ENCODE results near the gene ZNF445. TPM values are rescaled to one million over a fixed set of nuclear protein-coding genes. Genes with fewer than 3 reads are reported as not detected.
"Not testable (repeated sequence)": the region's sequence is repeated elsewhere in the genome, so short reads cannot be mapped to it uniquely, and the experiment has no call there.

ZNF445 gene
- total RNA-seq, 2 experiments from 2014 or later, result 25.6 to 26.7 TPM

DNA sequence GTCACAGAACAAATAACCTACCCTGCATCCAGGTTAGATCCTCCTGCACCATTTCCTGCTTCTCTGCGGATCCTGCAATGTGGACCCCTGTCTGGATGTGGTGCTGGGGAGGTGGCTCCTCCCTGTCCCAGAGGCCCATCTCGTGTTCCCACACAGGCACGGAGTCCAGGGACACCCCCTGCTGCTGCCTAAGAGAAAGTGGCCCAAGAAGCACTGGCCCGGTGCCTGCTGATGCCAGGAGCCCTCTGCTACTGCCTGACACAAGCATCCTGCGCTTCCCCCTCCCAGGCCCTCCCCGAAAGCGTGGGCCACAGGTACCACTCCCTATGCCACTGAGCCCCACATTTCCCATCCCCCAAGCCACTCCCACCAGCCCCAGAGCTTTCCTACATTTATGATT, 48.6 kb downstream of the ZNF445 start:
- Mint-ChIP-seq H3K4me1 (ENCODE audit: low read depth) (no peaks in the 10 kb centered on the region), H3K36me3 (ENCODE audit: low read depth) (no peaks in the 10 kb centered on the region), H3K9me3 (ENCODE audit: insufficient read depth) (no peaks in the 10 kb centered on the region), H3K27me3 (ENCODE audit: low read depth) (peaks cover 2% of the 10 kb centered on the region), H3K4me3 (no peak overlapping the region), H3K27ac (no peak overlapping the region)
- no peak for DNase-seq
- ChIA-PET POLR2A (no interaction called here), CTCF (no interaction called here)
- ATAC-seq, result no peak

- ATAC-seq (no peak), DNase-seq (no peak)
- Mint-ChIP-seq H3K4me3 (no peak overlapping the region), H3K4me1 (ENCODE audit: low read depth) (no peaks in the 10 kb centered on the region), H3K27ac (no peak overlapping the region), H3K27me3 (ENCODE audit: low read depth) (peaks cover 4% of the 10 kb centered on the region), H3K9me3 (ENCODE audit: insufficient read depth) (no peaks in the 10 kb centered on the region), H3K36me3 (ENCODE audit: low read depth) (no peaks in the 10 kb centered on the region)
- CTCF ChIA-PET, result no interaction called here
- POLR2A ChIA-PET, result no interaction called here
Observed at GRCh38 chr3:44427683-44428082, 49.8 kb downstream of the ZNF445 start.

DNA sequence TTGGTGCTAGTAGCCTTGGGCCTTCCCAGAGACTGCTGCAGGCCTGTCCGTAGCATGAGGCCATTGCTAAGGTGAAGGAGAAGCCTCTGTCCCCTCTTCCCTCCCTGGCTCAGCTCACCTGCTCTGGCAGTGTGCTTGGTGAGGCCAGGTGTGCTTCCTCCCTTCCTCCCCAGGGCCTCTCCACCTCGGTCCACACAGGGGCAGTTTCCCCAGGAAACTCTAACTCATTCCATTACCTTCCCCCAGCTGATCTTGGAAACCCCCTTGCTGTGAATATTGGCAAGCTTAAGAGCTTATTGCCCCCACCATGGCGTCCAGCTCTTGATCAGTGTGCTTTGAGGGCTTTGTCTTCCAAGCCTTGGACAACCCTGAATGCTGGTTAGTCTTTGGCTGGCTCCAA, 52.7 kb downstream of the ZNF445 start:
- no peaks in the 10 kb centered on the region for H3K36me3 Mint-ChIP-seq (ENCODE audit: low read depth)
- DNase-seq (no peak), ATAC-seq (no peak)
- POLR2A ChIA-PET, result no interaction called here
- CTCF ChIA-PET, result no interaction called here
- no peak overlapping the region for H3K27ac Mint-ChIP-seq
- no peaks in the 10 kb centered on the region for H3K4me1 Mint-ChIP-seq (ENCODE audit: low read depth)
- no peaks in the 10 kb centered on the region for H3K9me3 Mint-ChIP-seq (ENCODE audit: insufficient read depth)
- H3K4me3 Mint-ChIP-seq, result no peak overlapping the region
- H3K27me3 Mint-ChIP-seq (ENCODE audit: low read depth), result peaks cover 4% of the 10 kb centered on the region

- POLR2A ChIA-PET, result no interaction called here
- H3K9me3 Mint-ChIP-seq (ENCODE audit: insufficient read depth), result no peaks in the 10 kb centered on the region
- H3K27me3 Mint-ChIP-seq (ENCODE audit: low read depth), result peaks cover 2% of the 10 kb centered on the region
- H3K27ac Mint-ChIP-seq, result no peak overlapping the region
- no peak for DNase-seq
- CTCF ChIA-PET, result no interaction called here
- H3K4me3 Mint-ChIP-seq, result no peak overlapping the region
- no peaks in the 10 kb centered on the region for H3K36me3 Mint-ChIP-seq (ENCODE audit: low read depth)
- H3K4me1 Mint-ChIP-seq (ENCODE audit: low read depth), result no peaks in the 10 kb centered on the region
- no peak for ATAC-seq
Observed at GRCh38 chr3:44421280-44421679, 56.2 kb downstream of the ZNF445 start.

- no peaks in the 10 kb centered on the region for H3K36me3 Mint-ChIP-seq (ENCODE audit: low read depth)
Observed at GRCh38 chr3:44420676-44421075, 56.8 kb downstream of the ZNF445 start.

GRCh38 chr3:44419923-44420650, 57.4 kb downstream of the ZNF445 start:
- ChIA-PET CTCF (no interaction called here), POLR2A (no interaction called here)
- Mint-ChIP-seq H3K4me3 (no peak overlapping the region), H3K36me3 (ENCODE audit: low read depth) (no peaks in the 10 kb centered on the region), H3K27ac (no peak overlapping the region), H3K9me3 (ENCODE audit: insufficient read depth) (no peaks in the 10 kb centered on the region), H3K4me1 (ENCODE audit: low read depth) (no peaks in the 10 kb centered on the region), H3K27me3 (ENCODE audit: low read depth) (peaks cover 2% of the 10 kb centered on the region)
- ATAC-seq, result no peak
- no peak for DNase-seq

More at GRCh38 chr3:44420676-44421075, 56.8 kb downstream of the ZNF445 start:
- ChIA-PET CTCF (no interaction called here), POLR2A (no interaction called here)
- H3K27ac Mint-ChIP-seq, result no peak overlapping the region
- DNase-seq (no peak), ATAC-seq (no peak)
- no peak overlapping the region for H3K4me3 Mint-ChIP-seq
- peaks cover 2% of the 10 kb centered on the region for H3K27me3 Mint-ChIP-seq (ENCODE audit: low read depth)
- H3K9me3 Mint-ChIP-seq (ENCODE audit: insufficient read depth), result no peaks in the 10 kb centered on the region
- H3K4me1 Mint-ChIP-seq (ENCODE audit: low read depth), result no peaks in the 10 kb centered on the region

- Mint-ChIP-seq H3K4me1 (ENCODE audit: low read depth) (no peaks in the 10 kb centered on the region), H3K27ac (no peak overlapping the region), H3K4me3 (no peak overlapping the region), H3K27me3 (ENCODE audit: low read depth) (peaks cover 2% of the 10 kb centered on the region), H3K36me3 (ENCODE audit: low read depth) (no peaks in the 10 kb centered on the region), H3K9me3 (ENCODE audit: insufficient read depth) (no peaks in the 10 kb centered on the region)
- ChIA-PET POLR2A (no interaction called here), CTCF (no interaction called here)
- ATAC-seq (no peak), DNase-seq (no peak)
Observed at GRCh38 chr3:44419116-44419922, 58.2 kb downstream of the ZNF445 start.

GRCh38 chr3:44418549-44418948, 58.9 kb downstream of the ZNF445 start:
- ChIA-PET POLR2A (interaction anchor here (1.2 kb wide), 1 partner anchor 81 kb away, joined by 3 read pairs; no protein-coding TSS in a partner anchor), CTCF (no interaction called here)
- H3K4me1 Mint-ChIP-seq (ENCODE audit: low read depth), result no peaks in the 10 kb centered on the region
- H3K36me3 Mint-ChIP-seq (ENCODE audit: low read depth), result no peaks in the 10 kb centered on the region
- no peak overlapping the region for H3K27ac Mint-ChIP-seq
- H3K9me3 Mint-ChIP-seq (ENCODE audit: insufficient read depth), result no peaks in the 10 kb centered on the region
- no peak overlapping the region for H3K4me3 Mint-ChIP-seq
- DNase-seq (no peak), ATAC-seq (no peak)
- peaks cover 2% of the 10 kb centered on the region for H3K27me3 Mint-ChIP-seq (ENCODE audit: low read depth)

DNA sequence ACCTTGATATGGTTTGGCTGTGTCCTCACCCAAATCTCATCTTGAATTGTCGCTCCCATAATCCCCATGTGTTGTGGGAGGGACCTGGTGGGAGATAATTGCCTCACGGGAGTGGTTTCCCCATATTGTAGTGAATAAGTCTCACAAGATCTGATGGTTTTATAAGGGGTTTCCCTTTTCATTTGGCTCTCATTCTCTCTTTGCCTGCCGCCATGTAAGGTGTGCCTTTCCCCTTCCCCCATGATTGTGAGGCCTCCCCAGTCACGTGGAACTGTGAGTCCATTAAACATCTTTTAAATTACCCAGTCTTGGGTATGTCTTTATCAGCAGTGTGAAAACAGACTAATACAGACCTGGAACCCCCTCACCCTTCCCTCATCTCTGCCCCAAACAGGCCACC, 59.4 kb downstream of the ZNF445 start:
- H3K4me1 Mint-ChIP-seq (ENCODE audit: low read depth); DNase-seq; ATAC-seq; CTCF ChIA-PET; H3K27ac Mint-ChIP-seq; H3K4me3 Mint-ChIP-seq; H3K27me3 Mint-ChIP-seq (ENCODE audit: low read depth); H3K36me3 Mint-ChIP-seq (ENCODE audit: low read depth); H3K9me3 Mint-ChIP-seq (ENCODE audit: insufficient read depth): not testable (repeated sequence)
- POLR2A ChIA-PET, result interaction anchor here (1.2 kb wide), 1 partner anchor 80 kb away, joined by 3 read pairs; no protein-coding TSS in a partner anchor

- Mint-ChIP-seq H3K9me3 (ENCODE audit: insufficient read depth) (no peaks in the 10 kb centered on the region), H3K4me3 (no peak overlapping the region), H3K27ac (no peak overlapping the region), H3K36me3 (ENCODE audit: low read depth) (no peaks in the 10 kb centered on the region), H3K27me3 (ENCODE audit: low read depth) (no peaks in the 10 kb centered on the region), H3K4me1 (ENCODE audit: low read depth) (no peaks in the 10 kb centered on the region)
- ATAC-seq (no peak), DNase-seq (no peak)
- POLR2A ChIA-PET, result no interaction called here
- CTCF ChIA-PET, result no interaction called here
Observed at GRCh38 chr3:44416031-44417030, 61.1 kb downstream of the ZNF445 start.

GRCh38 chr3:44415421-44415820, 62.0 kb downstream of the ZNF445 start:
- CTCF ChIA-PET, result no interaction called here
- no peak for ATAC-seq
- POLR2A ChIA-PET, result interaction anchor here (1.4 kb wide), 1 partner anchor 8 kb away, joined by 3 read pairs; no protein-coding TSS in a partner anchor

More at GRCh38 chr3:44415421-44415820, 62.0 kb downstream of the ZNF445 start:
- no peak overlapping the region for H3K4me3 Mint-ChIP-seq
- DNase-seq, result no peak
- H3K4me1 Mint-ChIP-seq (ENCODE audit: low read depth), result no peaks in the 10 kb centered on the region
- H3K9me3 Mint-ChIP-seq (ENCODE audit: insufficient read depth), result no peaks in the 10 kb centered on the region
- no peaks in the 10 kb centered on the region for H3K27me3 Mint-ChIP-seq (ENCODE audit: low read depth)
- no peak overlapping the region for H3K27ac Mint-ChIP-seq
- no peaks in the 10 kb centered on the region for H3K36me3 Mint-ChIP-seq (ENCODE audit: low read depth)

All from activated CD8-positive, alpha-beta T cell treated with anti-CD3 and anti-CD28 coated beads, Interleukin-2, amount 10 ng/mL, durations not matched to agents 7 days and 5 days (primary cell).